Iris pigment epithelial cell (primary cell): ENCODE results near the gene NUDT13.

Experiments
- DNase-seq: peaks from one replicate; pipeline ENCODE4 v3.0.0-alpha.2; 2011; ENCODE audit warnings: low read depth

Gene NUDT13

GRCh38 chr10:73110345-73110849, at the start of gene NUDT13:
NUDT13 (plus strand) TSS chr10:73110455; CDS start chr10:73114366, 3,911 bp downstream.
- peak; percentile 71 for DNase-seq

GRCh38 chr10:73060738-73061635, 49.3 kb upstream of the NUDT13 start:
- DNase-seq: peak; percentile 46

DNA sequence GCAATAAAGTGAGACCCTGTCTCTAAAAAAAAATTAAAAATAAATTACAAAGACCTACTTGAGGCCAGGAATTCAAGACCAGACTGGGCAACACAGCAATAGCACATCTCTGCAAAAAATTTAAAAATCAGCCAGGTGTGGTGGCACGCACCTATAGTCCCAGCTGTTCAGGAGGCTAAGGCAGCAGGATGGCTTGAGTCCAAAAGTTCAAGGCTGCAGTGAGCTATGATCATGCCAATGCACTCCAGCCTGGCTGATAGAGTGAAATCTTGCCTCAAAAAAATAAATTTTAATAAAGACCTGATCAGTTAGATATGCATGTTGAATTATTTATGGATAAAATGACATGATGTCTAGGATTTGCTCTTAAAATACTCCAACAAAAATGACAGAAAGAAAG, 48.5 kb upstream of the NUDT13 start:
- no peak for DNase-seq

DNA sequence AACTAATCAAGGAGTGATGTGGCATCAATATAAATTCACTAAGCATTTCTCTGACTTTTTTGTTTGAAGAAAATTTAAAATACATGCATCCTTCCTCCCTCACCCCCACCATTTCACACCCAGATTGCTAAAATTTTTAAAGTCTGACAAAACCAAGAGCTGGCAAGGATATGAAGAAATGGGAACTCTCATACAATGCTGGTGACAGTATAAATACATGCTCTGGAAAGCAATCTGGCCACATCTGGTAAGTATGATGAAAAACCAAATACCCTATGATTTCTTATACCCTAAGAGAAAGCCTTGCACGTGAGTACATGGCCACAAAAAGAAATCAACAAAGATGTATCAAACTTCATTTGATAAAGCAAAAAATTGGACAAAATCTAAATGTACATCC, 44.8 kb upstream of the NUDT13 start:
- DNase-seq: no peak

- DNase-seq: no peak
Measured at GRCh38 chr10:73073627-73074026, 36.6 kb upstream of the NUDT13 start.

- DNase-seq: no peak
Measured at GRCh38 chr10:73075829-73076228, 34.4 kb upstream of the NUDT13 start.

DNA sequence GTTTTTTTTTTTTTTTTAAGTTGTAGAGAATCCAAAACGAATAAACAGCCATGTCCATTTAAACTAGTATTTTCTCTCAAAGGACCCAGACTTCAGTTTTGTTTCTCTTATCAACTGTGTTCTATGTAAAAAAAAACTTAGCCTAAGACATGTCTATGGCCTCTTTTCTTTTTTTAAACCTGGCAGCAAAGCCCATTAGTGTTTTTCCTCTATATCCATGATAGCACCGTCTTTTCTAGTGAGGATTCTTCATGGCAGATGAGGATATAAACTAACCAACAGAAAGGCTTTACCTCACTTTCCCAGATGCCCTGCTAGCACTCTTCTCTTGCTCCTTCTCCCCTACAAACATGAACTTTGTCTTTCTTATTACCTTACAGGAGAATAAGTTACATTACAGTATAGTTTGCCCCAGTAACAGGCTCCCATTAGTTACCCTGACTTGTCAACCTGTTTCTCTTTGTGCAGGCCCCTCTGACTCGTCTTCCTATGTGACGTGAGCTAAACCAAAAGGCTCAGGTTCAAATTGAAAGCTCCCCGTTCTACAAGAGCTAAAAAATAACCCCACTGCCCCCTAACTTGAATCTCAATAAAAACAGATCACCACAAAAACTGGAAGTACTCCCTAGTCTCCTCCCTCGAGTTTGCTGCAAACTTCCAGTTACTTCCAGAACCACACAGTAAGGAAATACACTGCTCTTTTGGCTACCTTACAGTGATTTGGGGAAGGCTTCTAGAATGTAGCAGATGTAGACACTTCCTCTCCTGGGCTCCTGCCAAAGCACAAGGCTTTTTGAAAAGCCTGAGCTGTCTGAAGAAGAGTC, 33.7 kb upstream of the NUDT13 start:
- DNase-seq: peak; percentile 84

GRCh38 chr10:73079779-73080541, 30.3 kb upstream of the NUDT13 start:
- no peak for DNase-seq

GRCh38 chr10:73083221-73083620, 27.0 kb upstream of the NUDT13 start:
- peak; percentile 31 for DNase-seq

DNA sequence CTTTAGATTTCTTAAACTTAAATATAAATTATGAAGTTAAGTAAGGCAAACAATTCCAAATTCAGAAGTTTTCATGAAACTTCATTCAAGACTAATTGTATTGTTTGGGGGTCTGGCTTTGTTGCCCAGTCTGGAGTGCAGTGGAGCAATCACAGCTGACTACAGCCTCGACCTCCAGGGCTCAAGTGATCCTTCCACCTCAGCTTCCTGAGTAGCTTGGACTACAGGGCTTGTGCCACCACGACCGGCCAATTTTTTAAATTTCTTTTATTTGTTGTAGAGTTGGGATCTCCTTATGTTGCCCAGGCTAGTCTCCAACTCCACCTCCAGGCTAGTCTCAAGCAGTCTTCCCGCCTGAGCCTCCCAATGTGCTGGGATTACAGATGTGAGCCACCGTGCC, 26.0 kb upstream of the NUDT13 start:
- no peak for DNase-seq

GRCh38 chr10:73086816-73087215, 23.4 kb upstream of the NUDT13 start:
- DNase-seq: no peak

GRCh38 chr10:73088304-73088703, 22.0 kb upstream of the NUDT13 start:
- DNase-seq: peak; percentile 22

GRCh38 chr10:73092830-73093229, 17.4 kb upstream of the NUDT13 start:
- no peak for DNase-seq

- peak; percentile 39 for DNase-seq
Measured at GRCh38 chr10:73093922-73094850, 16.1 kb upstream of the NUDT13 start.

- DNase-seq: no peak
Measured at GRCh38 chr10:73094986-73095480, 15.2 kb upstream of the NUDT13 start.

- peak; percentile 86 for DNase-seq
Measured at GRCh38 chr10:73095481-73096021, 14.7 kb upstream of the NUDT13 start.

GRCh38 chr10:73096041-73096448, 14.2 kb upstream of the NUDT13 start:
- peak; percentile 81 for DNase-seq

DNA sequence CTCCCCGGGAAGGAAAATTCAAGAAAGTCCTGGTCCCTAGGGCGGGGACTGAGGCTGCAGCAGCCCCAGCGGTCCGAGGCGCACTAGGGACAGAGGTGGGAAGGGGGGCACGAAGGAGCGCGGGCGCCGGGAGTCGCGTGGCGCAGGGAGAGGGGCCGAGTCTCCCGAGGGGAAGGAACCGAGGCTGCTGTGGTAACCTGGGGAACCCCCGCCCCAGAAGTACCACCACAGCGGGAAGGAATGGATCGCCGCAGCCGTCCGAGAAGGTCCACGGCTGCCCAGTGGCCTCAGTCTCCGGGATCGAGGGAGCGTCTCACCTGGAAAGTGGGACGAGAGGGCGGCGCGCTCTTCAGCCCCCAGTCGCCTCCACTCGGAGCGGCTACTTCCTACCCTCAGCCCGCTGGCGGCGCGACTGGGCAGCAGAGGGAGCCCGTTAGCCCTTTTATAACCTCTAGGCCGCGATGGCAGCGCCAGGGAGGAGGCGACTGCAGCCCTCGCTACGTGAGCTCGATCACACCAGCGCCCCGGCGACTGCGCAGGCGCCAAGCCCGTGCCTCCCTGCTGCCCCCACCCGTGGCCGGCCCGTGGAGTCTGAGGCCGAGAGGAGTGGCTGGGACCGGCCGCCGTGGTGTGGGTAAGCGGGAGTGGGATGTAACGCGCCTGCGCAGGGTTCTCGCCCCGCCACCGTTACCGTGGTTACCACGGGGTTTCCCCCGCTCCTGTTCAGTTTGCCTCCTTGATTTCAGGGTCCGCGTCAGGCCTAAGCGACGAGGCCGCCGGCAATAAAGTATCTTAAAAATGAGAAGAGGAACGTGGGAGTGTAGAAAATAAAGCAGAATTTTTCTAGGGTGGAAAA, 13.6 kb upstream of the NUDT13 start, which contains the start of gene P4HA1:
Gene P4HA1, minus strand, starts transcription at position 418 of the 856 bp plus-strand sequence. CDS start 21,983 bp downstream, outside the sequence.
- peak; percentile 98 for DNase-seq

GRCh38 chr10:73097305-73097670, 13.0 kb upstream of the NUDT13 start:
- no peak for DNase-seq
